ENCODE data around the gene ZNF695.
"Not testable (repeated sequence)": the region's sequence is repeated elsewhere in the genome, so short reads cannot be mapped to it uniquely, and the experiment has no call there.

The ZNF695 gene

GRCh38 chr1:247043406-247043805, 35.5 kb upstream of the ZNF695 start:
- TF ChIP-seq, protein P1, sequence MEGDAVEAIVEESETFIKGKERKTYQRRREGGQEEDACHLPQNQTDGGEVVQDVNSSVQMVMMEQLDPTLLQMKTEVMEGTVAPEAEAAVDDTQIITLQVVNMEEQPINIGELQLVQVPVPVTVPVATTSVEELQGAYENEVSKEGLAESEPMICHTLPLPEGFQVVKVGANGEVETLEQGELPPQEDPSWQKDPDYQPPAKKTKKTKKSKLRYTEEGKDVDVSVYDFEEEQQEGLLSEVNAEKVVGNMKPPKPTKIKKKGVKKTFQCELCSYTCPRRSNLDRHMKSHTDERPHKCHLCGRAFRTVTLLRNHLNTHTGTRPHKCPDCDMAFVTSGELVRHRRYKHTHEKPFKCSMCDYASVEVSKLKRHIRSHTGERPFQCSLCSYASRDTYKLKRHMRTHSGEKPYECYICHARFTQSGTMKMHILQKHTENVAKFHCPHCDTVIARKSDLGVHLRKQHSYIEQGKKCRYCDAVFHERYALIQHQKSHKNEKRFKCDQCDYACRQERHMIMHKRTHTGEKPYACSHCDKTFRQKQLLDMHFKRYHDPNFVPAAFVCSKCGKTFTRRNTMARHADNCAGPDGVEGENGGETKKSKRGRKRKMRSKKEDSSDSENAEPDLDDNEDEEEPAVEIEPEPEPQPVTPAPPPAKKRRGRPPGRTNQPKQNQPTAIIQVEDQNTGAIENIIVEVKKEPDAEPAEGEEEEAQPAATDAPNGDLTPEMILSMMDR (IDR thresholded peaks at IDR 0.05; ENCODE audit: poor library complexity, severe bottlenecking) = no peak
- H3K9me3 ChIP-seq (ENCODE audit: severe bottlenecking) = peaks cover 5% of the 10 kb centered on the region
- H3K4me3 ChIP-seq (ENCODE audit: severe bottlenecking) = no peak overlapping the region
- H3K27ac ChIP-seq (ENCODE audit: poor library complexity, severe bottlenecking) = no peak overlapping the region
- no peak for DNase-seq (ENCODE audit: low spot score)
- no peaks in the 10 kb centered on the region for H3K27me3 ChIP-seq (ENCODE audit: insufficient read depth, poor library complexity, severe bottlenecking)
- no peaks in the 10 kb centered on the region for H3K4me1 ChIP-seq (ENCODE audit: insufficient read depth, poor library complexity, severe bottlenecking)
- ATAC-seq (ENCODE audit: low read depth) = no peak
- peaks cover 3% of the 10 kb centered on the region for H3K36me3 ChIP-seq (ENCODE audit: low read depth)

- no peak overlapping the region for H3K4me3 ChIP-seq (ENCODE audit: severe bottlenecking)
- H3K4me1 ChIP-seq (ENCODE audit: insufficient read depth, poor library complexity, severe bottlenecking) = no peaks in the 10 kb centered on the region
- TF ChIP-seq, protein P1 (IDR thresholded peaks at IDR 0.05; ENCODE audit: poor library complexity, severe bottlenecking) = no peak
- H3K9me3 ChIP-seq (ENCODE audit: severe bottlenecking) = peaks cover 4% of the 10 kb centered on the region
- H3K36me3 ChIP-seq (ENCODE audit: low read depth) = peaks cover 18% of the 10 kb centered on the region
- no peaks in the 10 kb centered on the region for H3K27me3 ChIP-seq (ENCODE audit: insufficient read depth, poor library complexity, severe bottlenecking)
- DNase-seq (ENCODE audit: low spot score) (no peak), ATAC-seq (ENCODE audit: low read depth) (no peak)
- no peak overlapping the region for H3K27ac ChIP-seq (ENCODE audit: poor library complexity, severe bottlenecking)
Measured at GRCh38 chr1:247037511-247038320, 29.9 kb upstream of the ZNF695 start.

DNA sequence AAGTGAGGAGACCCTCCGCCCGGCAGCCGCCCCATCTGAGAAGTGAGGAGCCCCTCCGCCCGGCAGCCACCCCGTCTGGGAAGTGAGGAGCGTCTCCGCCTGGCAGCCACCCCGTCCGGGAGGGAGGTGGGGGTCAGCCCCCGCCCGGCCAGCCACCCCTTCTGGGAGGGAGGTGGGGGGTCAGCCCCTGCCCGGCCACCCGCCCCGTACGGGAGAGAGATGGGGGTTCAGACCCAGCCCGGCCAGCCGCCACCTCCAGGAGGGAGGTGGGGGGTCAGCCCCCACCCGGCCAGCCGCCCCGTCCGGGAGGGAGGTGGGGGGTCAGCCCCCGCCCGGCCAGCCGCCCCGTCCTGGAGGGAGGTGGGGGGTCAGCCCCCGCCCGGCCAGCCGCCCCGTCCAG, 24.4 kb upstream of the ZNF695 start:
- not testable (repeated sequence) for H3K36me3 ChIP-seq (ENCODE audit: low read depth); ATAC-seq (ENCODE audit: low read depth); DNase-seq (ENCODE audit: low spot score); H3K27me3 ChIP-seq (ENCODE audit: insufficient read depth, poor library complexity, severe bottlenecking); H3K27ac ChIP-seq (ENCODE audit: poor library complexity, severe bottlenecking); H3K9me3 ChIP-seq (ENCODE audit: severe bottlenecking); H3K4me3 ChIP-seq (ENCODE audit: severe bottlenecking); H3K4me1 ChIP-seq (ENCODE audit: insufficient read depth, poor library complexity, severe bottlenecking)

DNA sequence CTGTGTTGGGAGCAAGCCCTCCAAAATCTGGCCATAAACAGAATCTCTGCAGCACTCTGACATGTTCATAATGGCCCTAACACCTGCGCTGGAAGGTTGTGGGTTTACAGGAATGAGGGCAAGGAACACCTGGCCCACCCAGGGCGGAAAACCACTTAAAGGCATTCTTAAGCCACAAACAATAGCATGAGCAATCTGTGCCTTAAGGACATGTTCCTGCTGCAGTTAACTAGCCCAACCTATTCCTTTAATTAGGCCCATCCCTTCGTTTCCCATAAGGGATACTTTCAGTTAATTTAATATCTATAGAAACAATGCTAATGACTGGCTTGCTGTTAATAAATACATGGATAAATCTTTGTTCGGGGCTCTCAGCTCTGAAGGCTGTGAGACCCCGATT, 16.8 kb upstream of the ZNF695 start:
- H3K36me3 ChIP-seq (ENCODE audit: low read depth); H3K27me3 ChIP-seq (ENCODE audit: insufficient read depth, poor library complexity, severe bottlenecking); H3K27ac ChIP-seq (ENCODE audit: poor library complexity, severe bottlenecking); DNase-seq (ENCODE audit: low spot score); H3K4me1 ChIP-seq (ENCODE audit: insufficient read depth, poor library complexity, severe bottlenecking); ATAC-seq (ENCODE audit: low read depth); H3K4me3 ChIP-seq (ENCODE audit: severe bottlenecking); H3K9me3 ChIP-seq (ENCODE audit: severe bottlenecking): not testable (repeated sequence)

GRCh38 chr1:247013391-247013790, 5.5 kb upstream of the ZNF695 start:
- ATAC-seq (ENCODE audit: low read depth) = no peak
- no peaks in the 10 kb centered on the region for H3K4me1 ChIP-seq (ENCODE audit: insufficient read depth, poor library complexity, severe bottlenecking)

More at GRCh38 chr1:247013391-247013790, 5.5 kb upstream of the ZNF695 start:
- Histone ChIP-seq H3K9me3 (ENCODE audit: severe bottlenecking) (peaks cover 2% of the 10 kb centered on the region), H3K36me3 (ENCODE audit: low read depth) (no peaks in the 10 kb centered on the region), H3K27ac (ENCODE audit: poor library complexity, severe bottlenecking) (no peak overlapping the region), H3K4me3 (ENCODE audit: severe bottlenecking) (no peak overlapping the region), H3K27me3 (ENCODE audit: insufficient read depth, poor library complexity, severe bottlenecking) (no peaks in the 10 kb centered on the region)
- TF ChIP-seq, protein P1 (IDR thresholded peaks at IDR 0.05; ENCODE audit: poor library complexity, severe bottlenecking) = no peak
- DNase-seq (ENCODE audit: low spot score) = no peak
